HEK293 (cell line): Measurements from ENCODE around the gene ADM.

Experiments
- CTCF ChIA-PET: fragments of 350-600 bp; formaldehyde crosslinking; extraction: SDS; loops from one replicate; lab custom pipeline; 2021; ENCODE audit warnings: antibody characterized with exemption; lab: Yijun Ruan, JAX
- POLR2A ChIA-PET: fragments of 300-600 bp; formaldehyde crosslinking; extraction: SDS; loops from one replicate; lab custom pipeline; 2020; ENCODE audit warnings: antibody characterized with exemption, inconsistent platforms; lab: Yijun Ruan, JAX
- H3K27ac ChIP-seq: fragments of 200-500 bp; sonication (Bioruptor generic); 2 replicates; pipeline ENCODE4 v1.5.1; 2014; ENCODE audit warnings: low read depth, low read length, control low read depth, inconsistent platforms; ENCODE audit errors: extremely low read depth
- H3K36me3 ChIP-seq, 2 experiments: fragments of 200-500 bp in 1 of 2; sonication (Bioruptor generic) in 1 of 2; 1 replicate in 1 of 2; 2 replicates in 1 of 2; pipeline ENCODE4 v1.5.1; 2014 to 2017; ENCODE audit warnings: inconsistent platforms in 2 of 2, low read length in 2 of 2; ENCODE audit not compliant: control insufficient read depth in 2 of 2, insufficient read depth in 1 of 2
- H3K4me1 ChIP-seq: fragments of 200-500 bp; sonication (Bioruptor generic); 2 replicates; pipeline ENCODE4 v1.5.1; 2014; ENCODE audit warnings: mild to moderate bottlenecking, low read length, inconsistent platforms; ENCODE audit not compliant: control insufficient read depth, insufficient read depth
- H3K4me3 ChIP-seq: 2 replicates; pipeline ENCODE4 v1.5.1; 2011; ENCODE audit warnings: low read depth, mild to moderate bottlenecking, control low read depth, low read length, moderate library complexity
- H3K9me3 ChIP-seq: fragments of 200-500 bp; sonication (Bioruptor generic); 2 replicates; pipeline ENCODE4 v1.5.1; 2014; ENCODE audit warnings: low read depth, low read length, inconsistent platforms; ENCODE audit not compliant: control insufficient read depth, insufficient read depth
- GLIS1 ChIP-seq: fragments of 450-650 bp; formaldehyde crosslinking; IDR thresholded peaks from 2 replicates; pipeline ENCODE4 v1.5.1; 2016; ENCODE audit warnings: missing biosample characterization, missing genetic modification characterization
- GLIS2 ChIP-seq: fragments of 450-650 bp; formaldehyde crosslinking; IDR thresholded peaks from 2 replicates; pipeline ENCODE4 v1.5.1; 2016; ENCODE audit warnings: missing biosample characterization, missing genetic modification characterization
- IKZF3 ChIP-seq: fragments of 450-650 bp; IDR thresholded peaks from 2 replicates; pipeline ENCODE4 v1.5.0; 2018; ENCODE audit warnings: missing biosample characterization, mild to moderate bottlenecking, missing genetic modification characterization, moderate library complexity
- SETDB1 ChIP-seq: IDR thresholded peaks from one replicate; pipeline ENCODE4 v1.6.1; 2017; ENCODE audit warnings: mild to moderate bottlenecking, low read length, moderate library complexity, mixed read lengths; ENCODE audit not compliant: insufficient read length
- ZBTB20 ChIP-seq: fragments of 450-650 bp; formaldehyde crosslinking; IDR thresholded peaks from 2 replicates; pipeline ENCODE4 v1.5.1; 2016; ENCODE audit warnings: missing biosample characterization, missing genetic modification characterization
- ZEB2 ChIP-seq: fragments of 450-650 bp; formaldehyde crosslinking; IDR thresholded peaks from 2 replicates; pipeline ENCODE4 v1.5.1; 2016; ENCODE audit warnings: missing biosample characterization, missing genetic modification characterization
- ZNF155 ChIP-seq: fragments of 450-650 bp; formaldehyde crosslinking; IDR thresholded peaks from 2 replicates; pipeline ENCODE4 v1.5.1; 2016; ENCODE audit warnings: missing biosample characterization, missing genetic modification characterization
- ZNF2 ChIP-seq: fragments of 450-650 bp; formaldehyde crosslinking; IDR thresholded peaks from 2 replicates; pipeline ENCODE4 v1.5.1; 2016; ENCODE audit warnings: missing biosample characterization, missing genetic modification characterization
- ZNF335 ChIP-seq: fragments of 450-650 bp; formaldehyde crosslinking; conservative IDR thresholded peaks from 2 replicates; pipeline ENCODE4 v1.5.1; 2016; ENCODE audit warnings: missing biosample characterization, missing genetic modification characterization
- ZNF341 ChIP-seq: fragments of 450-650 bp; formaldehyde crosslinking; IDR thresholded peaks from 2 replicates; pipeline ENCODE4; 2016; ENCODE audit warnings: low read depth, missing biosample characterization, missing genetic modification characterization
- ZNF548 ChIP-seq: fragments of 450-650 bp; formaldehyde crosslinking; IDR thresholded peaks from 2 replicates; pipeline ENCODE4 v1.5.1; 2016; ENCODE audit warnings: missing biosample characterization, missing genetic modification characterization
- ZNF558 ChIP-seq: fragments of 450-650 bp; formaldehyde crosslinking; IDR thresholded peaks from 2 replicates; pipeline ENCODE4 v1.5.1; 2016; ENCODE audit warnings: missing biosample characterization, missing genetic modification characterization
- ZNF561 ChIP-seq: fragments of 450-650 bp; IDR thresholded peaks from 2 replicates; pipeline ENCODE4 v1.5.1; 2018; ENCODE audit warnings: missing biosample characterization, missing genetic modification characterization, borderline replicate concordance
- ZNF600 ChIP-seq: fragments of 450-650 bp; formaldehyde crosslinking; IDR thresholded peaks from 2 replicates; pipeline ENCODE4 v1.5.1; 2016; ENCODE audit warnings: missing biosample characterization, missing genetic modification characterization
- ZNF660 ChIP-seq: fragments of 450-650 bp; IDR thresholded peaks from 2 replicates; pipeline ENCODE4 v1.5.1; 2018; ENCODE audit warnings: missing biosample characterization, mild to moderate bottlenecking, missing genetic modification characterization
- ZNF677 ChIP-seq: fragments of 450-650 bp; IDR thresholded peaks from 2 replicates; pipeline ENCODE4 v1.5.0; 2018; ENCODE audit warnings: missing biosample characterization, mild to moderate bottlenecking, missing genetic modification characterization, moderate library complexity
- ZNF76 ChIP-seq: fragments of 450-650 bp; formaldehyde crosslinking; IDR thresholded peaks from 2 replicates; pipeline ENCODE4; 2016; ENCODE audit warnings: low read depth, missing biosample characterization, missing genetic modification characterization, borderline replicate concordance
- ZNF768 ChIP-seq: fragments of 450-650 bp; formaldehyde crosslinking; IDR thresholded peaks from 2 replicates; pipeline ENCODE4 v1.5.1; 2018; ENCODE audit warnings: missing biosample characterization, mild to moderate bottlenecking, missing genetic modification characterization
- TF ChIP-seq, protein P1 (sequence below): sonication (generic); formaldehyde crosslinking; IDR thresholded peaks from 2 replicates; pipeline ENCODE4 v1.8.1; 2022; ENCODE audit warnings: mild to moderate bottlenecking, moderate library complexity, missing genetic modification reagents
- TF ChIP-seq, protein P2 (sequence below): fragments of 450-650 bp; formaldehyde crosslinking; IDR thresholded peaks from 2 replicates; pipeline ENCODE4 v1.5.1; 2017; ENCODE audit warnings: missing biosample characterization, mild to moderate bottlenecking, missing genetic modification characterization, moderate library complexity
- TF ChIP-seq, protein P3 (sequence below): fragments of 450-650 bp; formaldehyde crosslinking; IDR thresholded peaks from 2 replicates; pipeline ENCODE4 v1.5.1; 2016; ENCODE audit warnings: missing biosample characterization, missing genetic modification characterization
- TF ChIP-seq, protein P4 (sequence below): fragments of 450-650 bp; formaldehyde crosslinking; IDR thresholded peaks from 2 replicates; pipeline ENCODE4 v1.5.1; 2016; ENCODE audit warnings: missing biosample characterization, missing genetic modification characterization
- TF ChIP-seq, protein P5 (sequence below): fragments of 450-650 bp; formaldehyde crosslinking; IDR thresholded peaks from 2 replicates; pipeline ENCODE4 v1.5.1; 2016; ENCODE audit warnings: missing biosample characterization, missing genetic modification characterization
- TF ChIP-seq, protein P6 (sequence below): fragments of 450-650 bp; formaldehyde crosslinking; IDR thresholded peaks from 2 replicates; pipeline ENCODE4 v1.5.1; 2016; ENCODE audit warnings: missing biosample characterization, missing genetic modification characterization

Gene ADM, protein sequence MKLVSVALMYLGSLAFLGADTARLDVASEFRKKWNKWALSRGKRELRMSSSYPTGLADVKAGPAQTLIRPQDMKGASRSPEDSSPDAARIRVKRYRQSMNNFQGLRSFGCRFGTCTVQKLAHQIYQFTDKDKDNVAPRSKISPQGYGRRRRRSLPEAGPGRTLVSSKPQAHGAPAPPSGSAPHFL

DNA sequence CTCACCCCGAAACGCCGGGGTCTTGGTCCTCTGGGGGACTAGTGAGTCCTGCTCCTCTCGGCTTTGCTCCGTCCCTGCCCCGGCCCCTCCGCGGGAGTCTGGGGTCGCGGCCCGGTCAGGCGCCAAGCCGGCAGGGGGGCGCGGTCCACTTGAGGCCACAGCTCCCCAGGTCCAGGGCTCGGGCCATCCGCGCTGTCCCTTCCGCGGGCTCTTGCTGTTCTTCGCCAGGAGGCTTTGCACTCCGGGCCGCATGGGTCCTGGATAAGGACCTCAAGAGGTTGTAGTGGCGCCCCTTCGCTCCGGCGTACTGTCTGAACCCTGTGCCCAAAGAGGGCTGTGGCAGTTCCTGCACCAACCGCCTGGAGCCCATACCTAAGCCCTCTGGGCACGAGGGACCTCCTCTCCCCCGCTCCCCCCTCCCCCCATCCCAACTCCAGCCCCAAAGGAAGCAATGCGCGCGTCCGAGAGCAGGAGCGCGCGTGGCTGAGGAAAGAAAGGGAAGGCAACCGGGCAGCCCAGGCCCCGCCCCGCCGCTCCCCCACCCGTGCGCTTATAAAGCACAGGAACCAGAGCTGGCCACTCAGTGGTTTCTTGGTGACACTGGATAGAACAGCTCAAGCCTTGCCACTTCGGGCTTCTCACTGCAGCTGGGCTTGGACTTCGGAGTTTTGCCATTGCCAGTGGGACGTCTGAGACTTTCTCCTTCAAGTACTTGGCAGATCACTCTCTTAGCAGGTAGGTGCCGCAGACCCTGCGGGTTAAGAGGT, at the start of gene ADM:
ADM (plus strand) TSS at position 579 of the 767 bp plus-strand sequence. CDS start 628 bp downstream, outside the sequence.
- Histone ChIP-seq H3K4me3 (peak within 1 kb of the TSS; percentile 48), H3K36me3 (peaks cover 0 to 16% of the 10 kb centered on the region in 2 experiments; a peak in 1 of 3 replicates), H3K27ac (peak within 1 kb of the TSS; percentile 86), H3K9me3 (no peaks in the 10 kb centered on the region), H3K4me1 (no peaks in the 10 kb centered on the region)
- POLR2A ChIA-PET = interaction anchor here (0.6 to 3.7 kb wide), 65 partner anchors 8 to 844 kb away, joined by 3 to 41 read pairs (median 4); partner anchors contain the start of genes CTR9, EIF4G2, RNF141 and WEE1
- CTCF ChIA-PET = interaction anchor here (0.6 to 6.8 kb wide), 13 partner anchors 20 to 546 kb away, joined by 3 to 68 read pairs (median 3); no protein-coding TSS in a partner anchor
- TF ChIP-seq ZNF558 (tag by site-specific recombination) (0 out of 2 replicates have a peak, but pooled peaks have one; percentile 13), ZEB2 (tag by site-specific recombination) (peak; percentile 51; the same call in 1 of the 2 replicates), ZNF2 (tag by site-specific recombination) (peak; percentile 44), ZNF341 (tag by site-specific recombination) (peak; percentile 79), GLIS1 (tag by site-specific recombination) (peak; percentile 36), ZNF155 (no peak), IKZF3 (peak; percentile 90), ZNF600 (peak; percentile 76; the same call in 1 of the 2 replicates), GLIS2 (tag by site-specific recombination) (peak; percentile 85), ZBTB20 (peak; percentile 37; the same call in 1 of the 2 replicates), ZNF335 (peak; percentile 80), ZNF561 (tag by site-specific recombination) (peak; percentile 14; the same call in 1 of the 2 replicates), ZNF660 (tag by site-specific recombination) (peak; percentile 50; the same call in 1 of the 2 replicates), ZNF768 (tag by site-specific recombination) (no peak), ZNF677 (tag by site-specific recombination) (no peak), SETDB1 (no peak), ZNF76 (tag by site-specific recombination) (peak; percentile 13; the same call in 1 of the 2 replicates), ZNF548 (tag by site-specific recombination) (no peak)
- TF ChIP-seq, protein P1, sequence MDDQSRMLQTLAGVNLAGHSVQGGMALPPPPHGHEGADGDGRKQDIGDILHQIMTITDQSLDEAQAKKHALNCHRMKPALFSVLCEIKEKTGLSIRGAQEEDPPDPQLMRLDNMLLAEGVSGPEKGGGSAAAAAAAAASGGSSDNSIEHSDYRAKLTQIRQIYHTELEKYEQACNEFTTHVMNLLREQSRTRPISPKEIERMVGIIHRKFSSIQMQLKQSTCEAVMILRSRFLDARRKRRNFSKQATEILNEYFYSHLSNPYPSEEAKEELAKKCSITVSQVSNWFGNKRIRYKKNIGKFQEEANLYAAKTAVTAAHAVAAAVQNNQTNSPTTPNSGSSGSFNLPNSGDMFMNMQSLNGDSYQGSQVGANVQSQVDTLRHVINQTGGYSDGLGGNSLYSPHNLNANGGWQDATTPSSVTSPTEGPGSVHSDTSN (CRISPR knock-in tag) = peak; percentile 14; the same call in 1 of the 2 replicates
- TF ChIP-seq, protein P2, sequence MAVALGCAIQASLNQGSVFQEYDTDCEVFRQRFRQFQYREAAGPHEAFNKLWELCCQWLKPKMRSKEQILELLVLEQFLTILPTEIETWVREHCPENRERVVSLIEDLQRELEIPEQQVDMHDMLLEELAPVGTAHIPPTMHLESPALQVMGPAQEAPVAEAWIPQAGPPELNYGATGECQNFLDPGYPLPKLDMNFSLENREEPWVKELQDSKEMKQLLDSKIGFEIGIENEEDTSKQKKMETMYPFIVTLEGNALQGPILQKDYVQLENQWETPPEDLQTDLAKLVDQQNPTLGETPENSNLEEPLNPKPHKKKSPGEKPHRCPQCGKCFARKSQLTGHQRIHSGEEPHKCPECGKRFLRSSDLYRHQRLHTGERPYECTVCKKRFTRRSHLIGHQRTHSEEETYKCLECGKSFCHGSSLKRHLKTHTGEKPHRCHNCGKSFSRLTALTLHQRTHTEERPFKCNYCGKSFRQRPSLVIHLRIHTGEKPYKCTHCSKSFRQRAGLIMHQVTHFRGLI (tag by site-specific recombination) = no peak
- TF ChIP-seq, protein P3, sequence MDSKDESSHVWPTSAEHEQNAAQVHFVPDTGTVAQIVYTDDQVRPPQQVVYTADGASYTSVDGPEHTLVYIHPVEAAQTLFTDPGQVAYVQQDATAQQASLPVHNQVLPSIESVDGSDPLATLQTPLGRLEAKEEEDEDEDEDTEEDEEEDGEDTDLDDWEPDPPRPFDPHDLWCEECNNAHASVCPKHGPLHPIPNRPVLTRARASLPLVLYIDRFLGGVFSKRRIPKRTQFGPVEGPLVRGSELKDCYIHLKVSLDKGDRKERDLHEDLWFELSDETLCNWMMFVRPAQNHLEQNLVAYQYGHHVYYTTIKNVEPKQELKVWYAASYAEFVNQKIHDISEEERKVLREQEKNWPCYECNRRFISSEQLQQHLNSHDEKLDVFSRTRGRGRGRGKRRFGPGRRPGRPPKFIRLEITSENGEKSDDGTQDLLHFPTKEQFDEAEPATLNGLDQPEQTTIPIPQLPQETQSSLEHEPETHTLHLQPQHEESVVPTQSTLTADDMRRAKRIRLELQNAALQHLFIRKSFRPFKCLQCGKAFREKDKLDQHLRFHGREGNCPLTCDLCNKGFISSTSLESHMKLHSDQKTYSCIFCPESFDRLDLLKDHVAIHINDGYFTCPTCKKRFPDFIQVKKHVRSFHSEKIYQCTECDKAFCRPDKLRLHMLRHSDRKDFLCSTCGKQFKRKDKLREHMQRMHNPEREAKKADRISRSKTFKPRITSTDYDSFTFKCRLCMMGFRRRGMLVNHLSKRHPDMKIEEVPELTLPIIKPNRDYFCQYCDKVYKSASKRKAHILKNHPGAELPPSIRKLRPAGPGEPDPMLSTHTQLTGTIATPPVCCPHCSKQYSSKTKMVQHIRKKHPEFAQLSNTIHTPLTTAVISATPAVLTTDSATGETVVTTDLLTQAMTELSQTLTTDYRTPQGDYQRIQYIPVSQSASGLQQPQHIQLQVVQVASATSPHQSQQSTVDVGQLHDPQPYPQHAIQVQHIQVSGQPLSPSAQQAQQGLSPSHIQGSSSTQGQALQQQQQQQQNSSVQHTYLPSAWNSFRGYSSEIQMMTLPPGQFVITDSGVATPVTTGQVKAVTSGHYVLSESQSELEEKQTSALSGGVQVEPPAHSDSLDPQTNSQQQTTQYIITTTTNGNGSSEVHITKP (tag by site-specific recombination) = peak; percentile 8; the same call in 1 of the 2 replicates
- TF ChIP-seq, protein P4, sequence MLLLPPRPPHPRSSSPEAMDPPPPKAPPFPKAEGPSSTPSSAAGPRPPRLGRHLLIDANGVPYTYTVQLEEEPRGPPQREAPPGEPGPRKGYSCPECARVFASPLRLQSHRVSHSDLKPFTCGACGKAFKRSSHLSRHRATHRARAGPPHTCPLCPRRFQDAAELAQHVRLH (tag by site-specific recombination) = no peak
- TF ChIP-seq, protein P5, sequence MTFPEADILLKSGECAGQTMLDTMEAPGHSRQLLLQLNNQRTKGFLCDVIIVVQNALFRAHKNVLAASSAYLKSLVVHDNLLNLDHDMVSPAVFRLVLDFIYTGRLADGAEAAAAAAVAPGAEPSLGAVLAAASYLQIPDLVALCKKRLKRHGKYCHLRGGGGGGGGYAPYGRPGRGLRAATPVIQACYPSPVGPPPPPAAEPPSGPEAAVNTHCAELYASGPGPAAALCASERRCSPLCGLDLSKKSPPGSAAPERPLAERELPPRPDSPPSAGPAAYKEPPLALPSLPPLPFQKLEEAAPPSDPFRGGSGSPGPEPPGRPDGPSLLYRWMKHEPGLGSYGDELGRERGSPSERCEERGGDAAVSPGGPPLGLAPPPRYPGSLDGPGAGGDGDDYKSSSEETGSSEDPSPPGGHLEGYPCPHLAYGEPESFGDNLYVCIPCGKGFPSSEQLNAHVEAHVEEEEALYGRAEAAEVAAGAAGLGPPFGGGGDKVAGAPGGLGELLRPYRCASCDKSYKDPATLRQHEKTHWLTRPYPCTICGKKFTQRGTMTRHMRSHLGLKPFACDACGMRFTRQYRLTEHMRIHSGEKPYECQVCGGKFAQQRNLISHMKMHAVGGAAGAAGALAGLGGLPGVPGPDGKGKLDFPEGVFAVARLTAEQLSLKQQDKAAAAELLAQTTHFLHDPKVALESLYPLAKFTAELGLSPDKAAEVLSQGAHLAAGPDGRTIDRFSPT = peak; percentile 73; the same call in 1 of the 2 replicates
- TF ChIP-seq, protein P6, sequence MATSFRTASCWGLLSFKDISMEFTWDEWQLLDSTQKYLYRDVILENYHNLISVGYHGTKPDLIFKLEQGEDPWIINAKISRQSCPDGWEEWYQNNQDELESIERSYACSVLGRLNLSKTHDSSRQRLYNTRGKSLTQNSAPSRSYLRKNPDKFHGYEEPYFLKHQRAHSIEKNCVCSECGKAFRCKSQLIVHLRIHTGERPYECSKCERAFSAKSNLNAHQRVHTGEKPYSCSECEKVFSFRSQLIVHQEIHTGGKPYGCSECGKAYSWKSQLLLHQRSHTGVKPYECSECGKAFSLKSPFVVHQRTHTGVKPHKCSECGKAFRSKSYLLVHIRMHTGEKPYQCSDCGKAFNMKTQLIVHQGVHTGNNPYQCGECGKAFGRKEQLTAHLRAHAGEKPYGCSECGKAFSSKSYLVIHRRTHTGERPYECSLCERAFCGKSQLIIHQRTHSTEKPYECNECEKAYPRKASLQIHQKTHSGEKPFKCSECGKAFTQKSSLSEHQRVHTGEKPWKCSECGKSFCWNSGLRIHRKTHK (tag by site-specific recombination) = no peak
